ENCODE data around the gene ACE.

DNA sequence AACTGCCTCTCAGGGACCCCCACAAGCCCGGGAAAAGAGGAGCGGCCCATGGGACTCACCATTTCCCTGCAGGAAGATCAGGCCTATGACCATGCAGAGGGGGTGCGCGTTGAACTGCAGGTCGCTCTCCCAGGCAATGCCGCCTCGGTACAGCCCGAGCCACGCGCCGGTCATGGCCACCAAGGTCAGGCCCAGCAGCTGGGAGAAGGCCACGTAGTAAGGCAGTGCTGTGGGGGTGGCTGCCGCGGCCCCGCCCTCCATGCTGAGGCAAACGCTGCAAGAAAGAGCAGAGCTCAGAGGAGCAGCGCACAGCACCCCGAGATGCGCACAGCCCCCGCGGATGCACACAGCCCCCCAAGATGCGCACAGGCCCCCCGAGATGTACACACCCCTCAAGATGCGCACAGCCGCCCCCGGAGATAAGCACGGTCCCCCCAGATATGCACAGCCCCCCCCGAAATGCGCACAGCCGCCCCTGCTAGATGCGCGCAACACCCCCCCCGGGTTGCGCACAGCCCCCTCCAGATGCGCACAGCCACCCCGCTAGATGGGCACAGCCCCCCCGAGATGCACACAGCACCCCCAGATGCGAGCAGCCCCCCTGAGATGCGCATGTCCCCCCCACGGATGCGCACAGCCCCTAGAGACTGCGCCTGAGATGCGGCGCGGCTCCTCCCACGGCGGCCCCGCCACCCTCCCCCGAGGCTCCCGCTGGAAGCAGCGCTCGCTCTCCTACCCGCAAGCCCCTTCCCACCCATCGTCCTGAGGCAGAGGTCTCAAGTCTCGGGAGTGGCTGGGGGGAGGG is 39.4 kb upstream of the ACE start:
- TF ChIP-seq, protein P1, sequence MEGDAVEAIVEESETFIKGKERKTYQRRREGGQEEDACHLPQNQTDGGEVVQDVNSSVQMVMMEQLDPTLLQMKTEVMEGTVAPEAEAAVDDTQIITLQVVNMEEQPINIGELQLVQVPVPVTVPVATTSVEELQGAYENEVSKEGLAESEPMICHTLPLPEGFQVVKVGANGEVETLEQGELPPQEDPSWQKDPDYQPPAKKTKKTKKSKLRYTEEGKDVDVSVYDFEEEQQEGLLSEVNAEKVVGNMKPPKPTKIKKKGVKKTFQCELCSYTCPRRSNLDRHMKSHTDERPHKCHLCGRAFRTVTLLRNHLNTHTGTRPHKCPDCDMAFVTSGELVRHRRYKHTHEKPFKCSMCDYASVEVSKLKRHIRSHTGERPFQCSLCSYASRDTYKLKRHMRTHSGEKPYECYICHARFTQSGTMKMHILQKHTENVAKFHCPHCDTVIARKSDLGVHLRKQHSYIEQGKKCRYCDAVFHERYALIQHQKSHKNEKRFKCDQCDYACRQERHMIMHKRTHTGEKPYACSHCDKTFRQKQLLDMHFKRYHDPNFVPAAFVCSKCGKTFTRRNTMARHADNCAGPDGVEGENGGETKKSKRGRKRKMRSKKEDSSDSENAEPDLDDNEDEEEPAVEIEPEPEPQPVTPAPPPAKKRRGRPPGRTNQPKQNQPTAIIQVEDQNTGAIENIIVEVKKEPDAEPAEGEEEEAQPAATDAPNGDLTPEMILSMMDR (conservative IDR thresholded peaks at IDR 0.05): no peak
- no peak for TF ChIP-seq EZH2 (IDR thresholded peaks at IDR 0.05; ENCODE audit: low read depth)
